K562 (cell line): ENCODE measurements around the gene ISYNA1. TPM values are rescaled to one million over a fixed set of nuclear protein-coding genes. Genes with fewer than 3 reads are reported as not detected.

Source experiments
- ARHGAP35 ChIP-seq: fragments of 450-650 bp; IDR thresholded peaks from 2 replicates; pipeline ENCODE4 v1.6.1; 2018; ENCODE audit not compliant: partially characterized antibody
- ATF7 ChIP-seq: fragments of 450-650 bp; IDR thresholded peaks from 2 replicates; pipeline ENCODE4 v1.7.1; 2014; ENCODE audit warnings: mild to moderate bottlenecking, moderate library complexity
- ESRRA ChIP-seq: fragments of 450-650 bp; IDR thresholded peaks from 2 replicates; pipeline ENCODE4 v1.6.1; 2014; ENCODE audit warnings: low read depth, mild to moderate bottlenecking, moderate library complexity, borderline replicate concordance
- GABPA ChIP-seq: fragments of 200-800 bp; sonication (Bioruptor generic); conservative IDR thresholded peaks from 2 replicates; pipeline ENCODE4 v1.6.1; 2016; ENCODE audit warnings: low read depth, missing genetic modification characterization, missing compliant biosample characterization
- L3MBTL2 ChIP-seq: fragments of 450-650 bp; IDR thresholded peaks from 2 replicates; pipeline ENCODE4 v1.6.1; 2016; ENCODE audit warnings: mild to moderate bottlenecking, moderate library complexity
- MTA3 ChIP-seq: fragments of 450-650 bp; formaldehyde crosslinking; IDR thresholded peaks from 2 replicates; pipeline ENCODE4 v1.6.1; 2017; ENCODE audit warnings: mild to moderate bottlenecking, borderline replicate concordance
- POLR2A ChIP-seq: fragments of 450-650 bp; conservative IDR thresholded peaks from 2 replicates; pipeline ENCODE4 v1.6.1; 2016
- RAD21 ChIP-seq, 2 experiments: fragments of 250-450 bp in 1 of 2; fragments of 450-650 bp in 1 of 2; sonication (Bioruptor Pico) in 1 of 2; formaldehyde crosslinking in 1 of 2; IDR thresholded peaks in 1 of 2; conservative IDR thresholded peaks in 1 of 2; 2 replicates each; pipeline versions ENCODE4 v1.4.0 to v1.8.0; 2020 to 2022; ENCODE audit warnings: mild to moderate bottlenecking in 2 of 2, moderate library complexity in 1 of 2
- SAP30 ChIP-seq: fragments of 200-600 bp; sonication (generic); IDR thresholded peaks from 2 replicates; pipeline ENCODE4 v1.6.1; 2012; ENCODE audit warnings: borderline replicate concordance, low read depth, mild to moderate bottlenecking, moderate library complexity, low read length, control low read depth, inconsistent platforms; ENCODE audit not compliant: insufficient read depth, poor library complexity, severe bottlenecking
- SIN3A ChIP-seq, 2 experiments: fragments of 150-350 bp in 1 of 2; IDR thresholded peaks; 2 replicates each; pipeline ENCODE4 v1.6.1; 2011 to 2016; ENCODE audit warnings: borderline replicate concordance in 2 of 2, low read depth in 2 of 2, low read length in 2 of 2, mild to moderate bottlenecking in 2 of 2, moderate library complexity in 2 of 2; ENCODE audit not compliant: control insufficient read depth in 1 of 2
- SMARCC2 ChIP-seq: fragments of 450-650 bp; IDR thresholded peaks from 2 replicates; pipeline ENCODE4 v1.6.1; 2017; ENCODE audit warnings: antibody characterized with exemption, moderate library complexity, mild to moderate bottlenecking, low read depth
- SPI1 ChIP-seq: IDR thresholded peaks from 2 replicates; pipeline ENCODE4 v1.6.1; 2011; ENCODE audit warnings: low read depth, low read length, control low read depth, borderline replicate concordance
- ZBED1 ChIP-seq: IDR thresholded peaks from 2 replicates; pipeline ENCODE4 v1.6.1; 2014
- polyA plus RNA-seq, 8 experiments: library from polyadenylated mRNA; depleted of rRNA in 4 of 8; stranded (reverse) in 5 of 8; unstranded in 3 of 8; fragments of >200 nt; fragmentation: Nextera tagmentation in 2 of 8; fragmentation: Illumina TruSeq in 1 of 8; extraction: Ambion mirVana in 2 of 8; extraction: Trizol in 1 of 8; gene quantifications; 2 replicates each; pipeline versions ENCODE4 v1.2.1 to v1.2.3, GENCODE V29; 2011 to 2014; ENCODE audit warnings: inconsistent platforms in 1 of 8, missing spikeins in 1 of 8
- total RNA-seq, 7 experiments: library from RNA; depleted of rRNA in 6 of 7; stranded (reverse); fragments of >200 nt in 6 of 7; fragmentation: Illumina TruSeq in 2 of 7; extraction: Trizol in 2 of 7; gene quantifications; 2 replicates each; pipeline versions ENCODE4 v1.2.1 to v1.2.3, GENCODE V29; 2011 to 2021; ENCODE audit warnings: low replicate concordance in 1 of 7
- TF ChIP-seq, protein P1 (sequence below): sonication (generic); formaldehyde crosslinking; IDR thresholded peaks from 2 replicates; pipeline ENCODE4 v1.8.0; 2022; ENCODE audit warnings: missing genetic modification reagents, mild to moderate bottlenecking, moderate library complexity, borderline replicate concordance
- TF ChIP-seq, protein P2 (sequence below): fragments of 250-450 bp; sonication (Bioruptor Pico); IDR thresholded peaks from 2 replicates; pipeline ENCODE4 v1.9.0; 2021; ENCODE audit warnings: mild to moderate bottlenecking
- TF ChIP-seq, protein P3 (sequence below): fragments of 450-650 bp; formaldehyde crosslinking; IDR thresholded peaks from 2 replicates; pipeline ENCODE4 v1.4.0; 2020; ENCODE audit warnings: mild to moderate bottlenecking, moderate library complexity
- TF ChIP-seq, protein P4 (sequence below), 3 experiments: fragments of 200-800 bp in 1 of 3; fragments of 250-450 bp in 1 of 3; fragments of 450-650 bp in 1 of 3; sonication (Bioruptor Pico) in 1 of 3; sonication (Bioruptor generic) in 1 of 3; formaldehyde crosslinking in 1 of 3; IDR thresholded peaks; 2 replicates each; pipeline versions ENCODE4 v1.6.1 to v1.8.0; 2016 to 2022; ENCODE audit warnings: mild to moderate bottlenecking in 2 of 3, missing genetic modification characterization in 2 of 3, missing compliant biosample characterization in 1 of 3, moderate library complexity in 1 of 3

The ISYNA1 gene
- total and polyA plus RNA-seq, 9 of the 15 experiments (the other 6 are each of a cell fraction or from before 2014, with no cell fraction given) = 21.8 to 460 (median 93.2) TPM

DNA sequence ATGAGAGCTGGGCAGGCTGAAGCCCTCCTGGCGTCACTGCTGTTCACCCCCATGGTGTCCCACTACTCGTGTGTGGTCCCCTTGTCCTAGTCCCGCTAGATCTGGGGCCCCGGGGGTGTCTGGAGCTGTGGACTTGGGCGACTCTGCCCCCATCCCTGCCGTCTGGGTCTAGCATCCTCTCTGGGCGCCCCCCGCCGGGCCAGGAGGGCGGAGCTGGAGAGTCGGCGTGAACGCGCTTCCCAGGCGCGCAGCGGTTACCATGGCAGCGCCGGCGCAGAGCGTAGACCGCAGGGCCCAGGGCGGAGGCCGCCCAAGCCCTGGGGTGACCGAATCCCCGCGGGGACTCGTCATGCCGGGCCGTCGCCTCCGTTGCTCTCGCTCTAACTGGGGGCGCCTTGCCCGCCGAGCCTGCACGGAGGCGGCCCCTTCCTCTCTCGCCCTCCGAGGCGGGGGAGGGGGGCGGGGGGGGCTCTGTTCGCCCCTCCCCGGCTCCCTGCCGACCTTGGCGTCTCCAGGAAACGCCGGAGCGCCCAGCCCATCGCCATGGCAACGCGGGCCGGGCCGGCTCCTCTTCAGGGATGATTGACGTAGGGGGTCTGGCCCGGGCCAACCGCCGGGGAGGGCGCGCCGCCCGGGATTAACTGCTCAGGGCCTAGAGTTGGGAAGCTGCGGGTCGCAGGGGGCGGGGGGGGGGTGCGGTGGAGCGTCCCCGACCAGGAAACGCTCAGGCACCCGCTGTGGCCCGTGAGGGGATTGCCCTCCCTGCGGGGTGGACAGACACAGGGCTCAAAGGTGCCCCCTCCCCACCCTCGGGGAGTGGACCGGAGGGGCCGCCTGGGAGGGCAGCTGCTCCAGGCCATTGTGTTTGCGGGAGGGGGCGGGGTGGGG lies 8.9 kb downstream of the ISYNA1 start (continued):
- TF ChIP-seq, protein P1, sequence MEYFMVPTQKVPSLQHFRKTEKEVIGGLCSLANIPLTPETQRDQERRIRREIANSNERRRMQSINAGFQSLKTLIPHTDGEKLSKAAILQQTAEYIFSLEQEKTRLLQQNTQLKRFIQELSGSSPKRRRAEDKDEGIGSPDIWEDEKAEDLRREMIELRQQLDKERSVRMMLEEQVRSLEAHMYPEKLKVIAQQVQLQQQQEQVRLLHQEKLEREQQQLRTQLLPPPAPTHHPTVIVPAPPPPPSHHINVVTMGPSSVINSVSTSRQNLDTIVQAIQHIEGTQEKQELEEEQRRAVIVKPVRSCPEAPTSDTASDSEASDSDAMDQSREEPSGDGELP = peak; percentile 76
- TF ChIP-seq GABPA (tag) (no peak; the same call in 1 of the 2 replicates), L3MBTL2 (0 out of 2 replicates have a peak, but pooled peaks have one; percentile 17), ZBED1 (no peak), POLR2A (0 out of 2 replicates have a peak, but pooled peaks have one; percentile 0), ESRRA (peak; percentile 89; the same call in 1 of the 2 replicates), SIN3A (IDR thresholded peaks at IDR 0.05; ENCODE audit: borderline replicate concordance in 2 of 2, control insufficient read depth in 1 of 2, low read depth in 2 of 2, low read length in 2 of 2) (peak; percentile 42 to 56; a peak in 2 of 4 replicates), SPI1 (no peak), RAD21 (CRISPR knock-in tag; conservative IDR thresholded peaks at IDR 0.05 in 1 of 2, IDR thresholded peaks at IDR 0.05 in 1 of 2) (no peak), SMARCC2 (no peak), MTA3 (peak; percentile 42; the same call in 1 of the 2 replicates), SAP30 (peak; percentile 41), ARHGAP35 (no peak), ATF7 (peak; percentile 54; the same call in 1 of the 2 replicates)
- TF ChIP-seq, protein P2, sequence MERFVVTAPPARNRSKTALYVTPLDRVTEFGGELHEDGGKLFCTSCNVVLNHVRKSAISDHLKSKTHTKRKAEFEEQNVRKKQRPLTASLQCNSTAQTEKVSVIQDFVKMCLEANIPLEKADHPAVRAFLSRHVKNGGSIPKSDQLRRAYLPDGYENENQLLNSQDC = no peak
- TF ChIP-seq, protein P3, sequence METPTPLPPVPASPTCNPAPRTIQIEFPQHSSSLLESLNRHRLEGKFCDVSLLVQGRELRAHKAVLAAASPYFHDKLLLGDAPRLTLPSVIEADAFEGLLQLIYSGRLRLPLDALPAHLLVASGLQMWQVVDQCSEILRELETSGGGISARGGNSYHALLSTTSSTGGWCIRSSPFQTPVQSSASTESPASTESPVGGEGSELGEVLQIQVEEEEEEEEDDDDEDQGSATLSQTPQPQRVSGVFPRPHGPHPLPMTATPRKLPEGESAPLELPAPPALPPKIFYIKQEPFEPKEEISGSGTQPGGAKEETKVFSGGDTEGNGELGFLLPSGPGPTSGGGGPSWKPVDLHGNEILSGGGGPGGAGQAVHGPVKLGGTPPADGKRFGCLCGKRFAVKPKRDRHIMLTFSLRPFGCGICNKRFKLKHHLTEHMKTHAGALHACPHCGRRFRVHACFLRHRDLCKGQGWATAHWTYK (CRISPR knock-in tag) = 0 out of 2 replicates have a peak, but pooled peaks have one; percentile 35
- TF ChIP-seq, protein P4, sequence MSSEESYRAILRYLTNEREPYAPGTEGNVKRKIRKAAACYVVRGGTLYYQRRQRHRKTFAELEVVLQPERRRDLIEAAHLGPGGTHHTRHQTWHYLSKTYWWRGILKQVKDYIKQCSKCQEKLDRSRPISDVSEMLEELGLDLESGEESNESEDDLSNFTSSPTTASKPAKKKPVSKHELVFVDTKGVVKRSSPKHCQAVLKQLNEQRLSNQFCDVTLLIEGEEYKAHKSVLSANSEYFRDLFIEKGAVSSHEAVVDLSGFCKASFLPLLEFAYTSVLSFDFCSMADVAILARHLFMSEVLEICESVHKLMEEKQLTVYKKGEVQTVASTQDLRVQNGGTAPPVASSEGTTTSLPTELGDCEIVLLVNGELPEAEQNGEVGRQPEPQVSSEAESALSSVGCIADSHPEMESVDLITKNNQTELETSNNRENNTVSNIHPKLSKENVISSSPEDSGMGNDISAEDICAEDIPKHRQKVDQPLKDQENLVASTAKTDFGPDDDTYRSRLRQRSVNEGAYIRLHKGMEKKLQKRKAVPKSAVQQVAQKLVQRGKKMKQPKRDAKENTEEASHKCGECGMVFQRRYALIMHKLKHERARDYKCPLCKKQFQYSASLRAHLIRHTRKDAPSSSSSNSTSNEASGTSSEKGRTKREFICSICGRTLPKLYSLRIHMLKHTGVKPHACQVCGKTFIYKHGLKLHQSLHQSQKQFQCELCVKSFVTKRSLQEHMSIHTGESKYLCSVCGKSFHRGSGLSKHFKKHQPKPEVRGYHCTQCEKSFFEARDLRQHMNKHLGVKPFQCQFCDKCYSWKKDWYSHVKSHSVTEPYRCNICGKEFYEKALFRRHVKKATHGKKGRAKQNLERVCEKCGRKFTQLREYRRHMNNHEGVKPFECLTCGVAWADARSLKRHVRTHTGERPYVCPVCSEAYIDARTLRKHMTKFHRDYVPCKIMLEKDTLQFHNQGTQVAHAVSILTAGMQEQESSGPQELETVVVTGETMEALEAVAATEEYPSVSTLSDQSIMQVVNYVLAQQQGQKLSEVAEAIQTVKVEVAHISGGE (CRISPR knock-in tag; IDR thresholded peaks at IDR 0.05) = 0 out of 6 replicates have a peak, but pooled peaks of 1 of the 3 experiments have one; percentile 42
